Stomach smooth muscle (tissue), 2 donors: ENCODE data around the gene PRKAG3.

Experiments
- H3K27ac ChIP-seq: one replicate; pipeline ENCODE4 v1.7.0; 2013; ENCODE audit warnings: mild to moderate bottlenecking, low read length, inconsistent platforms
- H3K27me3 ChIP-seq, 2 donors: one replicate each; pipeline ENCODE4 v1.7.0; 2013; ENCODE audit warnings: low read length in 2 of 2; ENCODE audit not compliant: insufficient read depth in 2 of 2, control insufficient read depth in 1 of 2
- H3K36me3 ChIP-seq, 2 donors: one replicate each; pipeline ENCODE4 v1.7.0; 2013; ENCODE audit warnings: low read length in 2 of 2; ENCODE audit not compliant: control insufficient read depth in 2 of 2, insufficient read depth in 2 of 2
- H3K4me1 ChIP-seq: one replicate; pipeline ENCODE4 v1.7.0; 2013; ENCODE audit warnings: low read length; ENCODE audit not compliant: control insufficient read depth, insufficient read depth
- H3K4me3 ChIP-seq, 2 donors: one replicate each; pipeline ENCODE4 v1.7.0; 2013; ENCODE audit warnings: low read length in 2 of 2
- H3K9ac ChIP-seq, 2 donors: one replicate each; pipeline ENCODE4 v1.7.0; 2013; ENCODE audit warnings: low read length in 2 of 2, mild to moderate bottlenecking in 1 of 2
- H3K9me3 ChIP-seq, 2 donors: one replicate each; pipeline ENCODE4 v1.7.0; 2013; ENCODE audit warnings: low read length in 2 of 2; ENCODE audit not compliant: control insufficient read depth in 2 of 2
- donor health status: healthy.
- donor health status: Pancreatic carcinoma.

Gene PRKAG3

GRCh38 chr2:218861645-218862318 lies 30.2 kb upstream of the PRKAG3 start:
- Histone ChIP-seq H3K4me3 (no peak overlapping the region), H3K9ac (no peak overlapping the region), H3K27me3 (peaks cover 64 to 76% of the 10 kb centered on the region in 2 donors), H3K4me1 (peaks cover 18% of the 10 kb centered on the region), H3K9me3 (no peaks in the 10 kb centered on the region), H3K36me3 (no peaks in the 10 kb centered on the region), H3K27ac (no peak overlapping the region)

- Histone ChIP-seq H3K9me3 (no peaks in the 10 kb centered on the region), H3K4me1 (peaks cover 18% of the 10 kb centered on the region), H3K36me3 (no peaks in the 10 kb centered on the region), H3K27me3 (peaks cover 68 to 75% of the 10 kb centered on the region in 2 donors), H3K9ac (no peak overlapping the region), H3K27ac (no peak overlapping the region), H3K4me3 (peak overlapping the region in 1 of 2 donors; percentile 29)
These were observed 29.4 kb upstream of the PRKAG3 start for GRCh38 chr2:218860950-218861381.

- peak overlapping the region in 1 of 2 donors; percentile 64 for H3K4me3 ChIP-seq
- H3K4me1 ChIP-seq, result peaks cover 18% of the 10 kb centered on the region
- no peak overlapping the region for H3K27ac ChIP-seq
- H3K9me3 ChIP-seq, result no peaks in the 10 kb centered on the region
- H3K36me3 ChIP-seq, result no peaks in the 10 kb centered on the region
- H3K27me3 ChIP-seq, result peaks cover 70 to 76% of the 10 kb centered on the region in 2 donors
- H3K9ac ChIP-seq, result no peak overlapping the region
These were observed 28.6 kb upstream of the PRKAG3 start for GRCh38 chr2:218859988-218860831.

DNA sequence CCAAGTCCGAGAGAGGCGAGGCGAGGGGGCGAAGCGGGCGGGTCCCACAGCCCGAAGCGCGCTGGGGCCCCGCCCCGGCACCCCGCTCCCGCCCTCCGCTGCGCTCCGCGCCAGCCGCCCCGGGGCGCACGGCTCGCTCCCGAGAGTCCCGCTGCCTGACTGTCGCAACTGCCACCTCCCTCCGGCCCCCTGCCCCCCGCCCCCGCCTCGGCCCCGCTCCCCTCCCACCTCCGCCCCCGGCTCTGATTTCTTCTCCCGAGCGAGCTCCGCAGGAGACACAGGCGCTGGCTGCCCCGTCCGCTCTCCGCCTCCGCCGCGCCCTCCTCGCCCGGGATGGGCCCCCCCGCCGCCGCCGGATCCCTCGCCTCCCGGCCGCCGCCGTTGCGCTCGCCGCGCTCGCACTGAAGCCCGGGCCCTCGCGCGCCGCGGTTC lies 28.0 kb upstream of the PRKAG3 start, which contains the start of gene WNT6:
WNT6 (plus strand) TSS at position 250 of the 432 bp plus-strand sequence. CDS start 233 bp downstream, outside the sequence.
- no peaks in the 10 kb centered on the region for H3K9me3 ChIP-seq
- peaks cover 66 to 75% of the 10 kb centered on the region in 2 donors for H3K27me3 ChIP-seq
- no peak within 1 kb of the TSS for H3K27ac ChIP-seq
- H3K4me3 ChIP-seq, result peak within 1 kb of the TSS in 1 of 2 donors; percentile 64
- peaks cover 16% of the 10 kb centered on the region for H3K4me1 ChIP-seq
- no peaks in the 10 kb centered on the region for H3K36me3 ChIP-seq
- no peak within 1 kb of the TSS for H3K9ac ChIP-seq

GRCh38 chr2:218858671-218859555 lies 27.3 kb upstream of the PRKAG3 start:
- Histone ChIP-seq H3K36me3 (no peaks in the 10 kb centered on the region), H3K27ac (no peak overlapping the region), H3K4me1 (peaks cover 16% of the 10 kb centered on the region), H3K9ac (no peak overlapping the region), H3K9me3 (no peaks in the 10 kb centered on the region), H3K27me3 (peaks cover 68 to 77% of the 10 kb centered on the region in 2 donors), H3K4me3 (peak overlapping the region in 1 of 2 donors; percentile 47)

- H3K4me1 ChIP-seq, result peaks cover 19% of the 10 kb centered on the region
- H3K4me3 ChIP-seq, result no peak overlapping the region
- H3K27ac ChIP-seq, result no peak overlapping the region
- no peaks in the 10 kb centered on the region for H3K9me3 ChIP-seq
- H3K9ac ChIP-seq, result no peak overlapping the region
- H3K36me3 ChIP-seq, result no peaks in the 10 kb centered on the region
- H3K27me3 ChIP-seq, result peaks cover 71 to 80% of the 10 kb centered on the region in 2 donors
These were observed 26.5 kb upstream of the PRKAG3 start for GRCh38 chr2:218858138-218858445.

DNA sequence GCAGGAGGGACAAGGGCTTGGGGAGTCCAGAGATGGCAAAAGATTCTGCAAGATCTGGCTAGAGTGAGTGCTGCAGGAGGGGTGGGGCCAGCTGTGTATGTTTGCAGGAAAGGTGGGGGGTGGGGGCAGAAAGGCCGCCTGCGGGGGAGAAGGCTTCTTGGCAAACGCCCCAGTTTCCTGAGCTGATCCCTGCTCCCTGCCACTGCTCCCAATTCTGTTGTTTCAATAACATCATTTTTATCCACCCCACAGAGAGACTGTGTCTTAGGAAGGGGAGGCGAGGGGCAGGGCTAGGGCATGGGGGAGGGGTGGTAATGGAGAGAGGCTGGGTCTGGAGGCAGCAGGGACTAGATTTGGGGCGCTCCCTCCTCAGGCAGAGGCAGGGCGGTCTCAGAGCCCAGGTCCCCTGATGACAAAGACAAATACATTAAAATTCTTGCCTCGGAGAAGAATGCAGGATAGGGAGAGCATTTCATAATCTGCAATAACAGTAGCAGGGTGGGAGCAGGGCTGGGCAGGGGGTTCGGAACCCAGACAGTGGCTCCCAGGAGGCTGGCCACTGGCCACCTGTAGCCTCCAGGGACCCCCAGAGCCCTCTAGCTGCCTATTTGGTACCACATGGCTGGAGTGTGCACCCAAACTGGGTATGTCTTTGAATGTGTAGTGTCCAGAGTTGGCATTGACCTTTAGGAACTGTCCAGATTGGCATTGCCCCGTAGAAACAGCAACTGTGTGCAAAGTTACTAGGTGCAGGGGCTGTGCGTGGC lies 26.0 kb upstream of the PRKAG3 start:
- Histone ChIP-seq H3K4me3 (no peak overlapping the region), H3K36me3 (no peaks in the 10 kb centered on the region), H3K27me3 (peaks cover 73 to 81% of the 10 kb centered on the region in 2 donors), H3K9me3 (no peaks in the 10 kb centered on the region), H3K4me1 (peaks cover 19% of the 10 kb centered on the region), H3K9ac (no peak overlapping the region), H3K27ac (no peak overlapping the region)

DNA sequence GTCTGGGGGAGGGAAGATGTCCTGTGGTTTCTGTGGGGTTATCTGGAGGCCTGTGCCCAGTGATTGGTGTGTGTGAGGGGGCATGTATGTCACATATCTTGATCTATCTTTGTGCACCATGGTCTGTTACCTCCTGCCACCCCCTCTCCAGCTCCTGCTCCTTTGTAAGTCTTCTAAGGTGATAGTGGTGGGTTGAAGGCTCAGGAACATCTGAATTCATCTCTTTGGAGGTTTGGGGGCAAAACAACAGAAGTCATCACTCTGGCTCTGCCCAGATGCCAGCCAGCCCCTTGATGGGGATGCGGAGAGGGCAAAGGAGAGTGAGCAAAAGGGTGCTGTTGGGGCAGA lies 25.3 kb upstream of the PRKAG3 start:
- H3K4me1 ChIP-seq, result peaks cover 19% of the 10 kb centered on the region

GRCh38 chr2:218856167-218856895 lies 24.7 kb upstream of the PRKAG3 start:
- H3K27me3 ChIP-seq, result peaks cover 67 to 77% of the 10 kb centered on the region in 2 donors
- H3K9ac ChIP-seq, result no peak overlapping the region
- H3K36me3 ChIP-seq, result no peaks in the 10 kb centered on the region
- H3K4me1 ChIP-seq, result peaks cover 19% of the 10 kb centered on the region
- H3K9me3 ChIP-seq, result no peaks in the 10 kb centered on the region
- H3K4me3 ChIP-seq, result no peak overlapping the region
- no peak overlapping the region for H3K27ac ChIP-seq

More for the DNA sequence above, 25.3 kb upstream of the PRKAG3 start:
- Histone ChIP-seq H3K27ac (no peak overlapping the region), H3K4me3 (no peak overlapping the region), H3K27me3 (peaks cover 70 to 81% of the 10 kb centered on the region in 2 donors), H3K9me3 (no peaks in the 10 kb centered on the region), H3K36me3 (no peaks in the 10 kb centered on the region), H3K9ac (no peak overlapping the region)
